Inflammatory macrophage treated with lipopolysaccharide for 4 hours (primary cell): ENCODE measurements around the gene DPF3.

ENCODE experiments used
- DNase-seq: peaks from one replicate; pipeline ENCODE4 v3.0.0-alpha.2; 2020

Gene DPF3

GRCh38 chr14:72708708-72709475, 185.0 kb downstream of the DPF3 start:
- DNase-seq, result no peak

DNA sequence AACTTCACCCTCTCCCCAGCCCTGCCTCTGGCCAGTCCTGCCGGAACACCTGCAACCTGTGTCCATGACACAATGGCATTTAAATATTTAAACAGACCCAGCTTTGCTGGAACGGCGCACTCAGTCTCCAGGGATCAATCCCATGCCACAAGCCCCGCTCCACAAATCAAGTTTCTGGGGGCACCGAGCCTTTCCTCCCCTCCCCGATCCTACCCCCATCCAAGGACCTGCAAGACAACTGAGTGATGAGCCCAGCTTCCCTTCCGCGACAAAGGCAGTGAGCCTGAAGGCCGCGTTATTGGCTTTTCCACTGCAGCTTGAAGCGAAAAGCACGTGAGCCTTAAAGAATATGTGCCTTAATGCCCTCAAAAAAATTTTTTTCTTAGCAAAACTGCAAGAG, 185.7 kb downstream of the DPF3 start:
- DNase-seq, result no peak

GRCh38 chr14:72706485-72706884, 187.4 kb downstream of the DPF3 start:
- no peak for DNase-seq

DNA sequence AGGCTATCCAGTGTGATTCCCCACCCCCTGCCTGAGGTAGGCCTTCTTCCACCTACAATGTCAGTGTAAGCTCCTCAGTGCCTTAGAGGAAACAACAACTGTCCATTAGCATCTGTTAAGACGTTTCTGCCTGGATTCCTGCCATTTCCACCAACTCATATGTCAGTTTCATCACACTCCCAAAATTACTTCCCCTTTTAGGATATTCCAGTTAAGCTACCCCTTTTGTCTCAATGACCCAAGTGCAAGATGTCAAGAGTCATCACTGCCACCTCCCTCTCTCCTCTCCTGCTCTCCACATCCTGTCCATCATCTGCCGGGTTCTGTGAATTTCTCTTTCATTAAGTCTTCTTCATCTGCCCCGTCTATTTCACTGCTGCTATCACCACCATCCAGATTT, 189.4 kb downstream of the DPF3 start:
- peak; percentile 80 for DNase-seq

DNA sequence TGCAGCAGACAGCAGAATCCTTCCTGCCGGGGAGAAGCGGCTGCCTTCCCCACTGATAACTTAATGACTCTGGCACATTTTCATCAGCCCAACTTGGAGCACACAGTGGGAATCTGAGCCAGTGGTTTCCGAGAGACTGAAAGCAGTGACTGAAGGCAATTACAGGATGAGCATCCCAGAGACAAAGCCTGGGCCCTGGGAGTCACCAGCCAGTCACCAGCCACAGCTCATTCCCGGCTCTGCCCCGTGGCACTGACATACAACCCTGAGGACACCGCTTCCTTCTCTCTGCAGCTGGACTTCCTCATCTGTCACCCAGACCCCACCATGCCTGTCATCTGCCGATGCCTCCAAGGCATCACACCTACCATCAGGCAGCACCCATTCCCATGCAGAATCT, 192.3 kb downstream of the DPF3 start:
- peak; percentile 80 for DNase-seq

- DNase-seq, result no peak
Measured at GRCh38 chr14:72701237-72701565, 192.7 kb downstream of the DPF3 start.

- peak; percentile 28 for DNase-seq
Measured at GRCh38 chr14:72700338-72701236, 193.3 kb downstream of the DPF3 start.

DNA sequence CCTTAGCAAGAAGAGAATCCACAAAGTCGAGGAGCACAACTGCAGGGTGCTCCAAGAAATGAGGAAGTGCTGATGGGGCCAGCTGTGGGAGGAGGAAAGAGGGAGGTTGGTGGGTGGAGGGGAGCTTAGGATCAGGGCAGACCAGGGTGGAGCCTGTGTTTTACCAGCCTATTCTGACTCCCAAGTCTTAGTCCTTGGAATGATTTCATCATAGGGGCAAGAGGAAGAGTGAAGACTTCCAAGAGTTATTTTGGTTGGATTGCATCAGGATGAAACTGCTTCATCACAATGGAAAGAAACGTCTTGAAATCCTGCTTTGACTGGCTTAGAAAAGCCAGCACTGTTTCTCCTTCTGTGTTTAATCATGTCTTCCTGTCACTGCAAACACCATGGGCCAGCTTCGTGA, 194.0 kb downstream of the DPF3 start:
- DNase-seq, result peak; percentile 89

GRCh38 chr14:72699443-72699842, 194.5 kb downstream of the DPF3 start:
- no peak for DNase-seq

- no peak for DNase-seq
Measured at GRCh38 chr14:72692696-72693095, 201.2 kb downstream of the DPF3 start.

DNA sequence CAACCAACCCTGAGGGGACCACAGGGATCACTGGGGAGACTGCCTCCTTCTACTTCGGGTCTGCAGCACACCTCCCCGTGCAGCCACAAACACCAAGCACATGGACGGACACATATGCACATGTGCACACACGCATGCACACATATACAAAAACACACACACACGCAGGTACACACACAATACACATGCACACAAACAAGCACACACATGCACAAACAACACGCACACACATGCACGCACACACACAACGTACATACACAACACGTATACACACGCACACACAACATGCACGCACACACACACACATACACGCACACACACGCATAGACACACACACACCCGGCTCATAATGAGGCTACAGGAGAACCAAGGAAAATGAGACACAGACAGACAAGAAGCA, 203.6 kb downstream of the DPF3 start:
- DNase-seq, result no peak

DNA sequence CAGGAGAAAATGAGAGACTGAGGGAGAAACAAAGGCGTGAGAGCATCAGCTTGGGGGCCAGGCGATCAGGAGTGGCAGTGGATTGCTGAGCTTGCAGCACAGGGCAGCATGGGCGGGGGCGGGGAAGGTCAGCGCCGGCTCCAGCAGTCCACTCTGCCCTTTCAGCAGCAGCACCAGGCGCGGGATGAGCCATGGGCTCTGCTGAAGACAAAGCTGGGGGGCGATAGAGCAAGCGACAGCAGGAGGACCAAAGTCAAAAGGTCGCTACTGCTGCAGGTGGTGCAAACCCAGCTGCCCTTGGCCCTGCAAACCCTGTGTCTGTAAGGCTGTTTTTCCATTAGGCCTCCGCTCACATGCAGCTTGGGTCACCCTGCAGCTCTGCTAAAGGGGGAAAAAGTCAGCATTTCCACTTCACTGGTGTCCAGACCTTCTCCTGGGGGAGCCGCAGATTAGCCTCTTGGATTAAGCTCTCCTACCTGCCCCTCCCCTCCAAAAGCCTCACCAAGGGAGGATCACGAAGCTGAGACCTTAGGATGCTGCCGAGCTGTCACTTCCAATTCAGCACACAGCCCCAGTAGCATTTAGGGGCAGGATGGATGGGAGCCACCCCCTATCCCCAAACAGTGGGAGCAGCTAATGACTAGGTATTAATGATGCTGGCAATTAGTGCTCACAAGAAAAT, 204.8 kb downstream of the DPF3 start:
- DNase-seq, result no peak

- peak; percentile 13 for DNase-seq
Measured at GRCh38 chr14:72686832-72687231, 207.1 kb downstream of the DPF3 start.

- peak; percentile 37 for DNase-seq
Measured at GRCh38 chr14:72686101-72686500, 207.8 kb downstream of the DPF3 start.

DNA sequence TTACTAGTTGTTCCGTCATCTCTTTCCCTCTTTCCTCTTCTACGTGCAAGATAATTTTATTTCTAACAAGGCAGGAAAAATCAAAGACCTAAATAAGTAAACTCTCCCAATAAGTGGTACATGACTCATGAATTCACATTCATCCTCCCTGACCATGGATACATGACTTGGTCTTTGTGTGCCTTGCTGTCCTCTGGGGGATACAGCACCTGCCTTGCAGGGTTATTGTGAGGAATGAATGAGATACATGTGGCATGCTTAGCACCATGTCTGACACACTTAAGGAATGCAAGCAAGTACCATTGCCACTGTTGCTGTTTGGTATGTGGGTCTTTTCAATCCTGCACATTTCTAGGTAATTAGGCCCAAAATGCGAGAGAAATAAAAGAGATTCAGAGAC, 208.4 kb downstream of the DPF3 start:
- DNase-seq, result no peak

- no peak for DNase-seq
Measured at GRCh38 chr14:72683787-72684186, 210.1 kb downstream of the DPF3 start.

DNA sequence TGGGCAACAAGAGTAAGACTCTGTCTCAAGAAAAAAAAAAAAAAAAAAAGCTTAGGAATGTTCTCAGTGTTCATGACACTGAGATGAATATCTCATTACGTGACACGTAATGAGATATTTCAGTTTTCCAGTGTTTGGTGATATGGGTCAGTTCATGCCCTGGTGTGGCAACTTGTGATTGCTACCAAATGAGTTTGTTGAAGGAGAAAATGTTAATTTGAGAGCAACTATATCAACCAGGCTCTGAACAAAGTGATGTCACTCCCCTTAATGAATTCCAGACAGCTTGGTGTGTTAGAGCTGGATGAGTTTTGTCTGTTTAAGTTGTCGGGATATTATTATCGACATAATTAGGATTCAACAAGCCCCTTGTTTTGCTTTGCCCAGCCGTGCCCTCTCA, 211.7 kb downstream of the DPF3 start:
- DNase-seq, result no peak

- DNase-seq, result no peak
Measured at GRCh38 chr14:72680853-72681640, 212.9 kb downstream of the DPF3 start.

- DNase-seq, result no peak
Measured at GRCh38 chr14:72679536-72680151, 214.3 kb downstream of the DPF3 start.

DNA sequence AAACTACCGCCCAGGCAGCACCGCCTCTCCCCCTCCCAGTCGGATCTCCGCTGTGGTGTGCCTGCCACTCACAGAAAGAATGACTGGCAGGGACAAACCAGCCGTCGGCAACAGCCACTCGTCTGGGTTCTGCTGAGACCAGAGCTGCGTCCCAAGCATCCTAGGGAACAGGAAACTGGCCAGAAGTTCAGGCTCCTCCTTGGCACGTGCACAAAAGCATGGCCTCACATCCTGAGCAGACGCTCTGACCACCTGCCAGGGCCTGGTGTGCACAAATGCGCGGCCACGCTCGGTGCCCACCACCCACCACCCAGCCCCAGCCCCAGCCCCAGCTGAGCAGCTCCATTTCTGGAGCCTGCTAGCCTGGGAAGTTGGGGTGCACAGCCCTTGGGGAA, 214.8 kb downstream of the DPF3 start:
- DNase-seq, result no peak

DNA sequence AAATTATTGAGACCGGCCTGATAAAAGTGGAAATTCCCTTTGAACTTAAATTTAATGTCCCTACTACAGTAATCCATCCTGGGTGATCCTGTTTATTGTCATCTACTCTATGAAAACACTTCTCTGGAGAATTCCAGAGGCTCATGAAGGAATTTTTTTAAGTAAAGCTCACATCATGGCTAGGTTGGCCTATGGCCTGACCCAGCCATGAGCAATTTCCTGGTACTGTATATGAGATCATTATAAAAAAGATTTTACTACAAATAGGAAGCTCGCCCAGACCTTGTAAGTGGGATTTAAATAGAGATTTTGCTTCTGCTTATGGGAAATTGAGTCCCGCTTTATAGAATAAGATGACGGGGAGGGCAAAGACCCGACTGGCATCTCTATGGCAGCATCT, 215.5 kb downstream of the DPF3 start:
- no peak for DNase-seq

DNA sequence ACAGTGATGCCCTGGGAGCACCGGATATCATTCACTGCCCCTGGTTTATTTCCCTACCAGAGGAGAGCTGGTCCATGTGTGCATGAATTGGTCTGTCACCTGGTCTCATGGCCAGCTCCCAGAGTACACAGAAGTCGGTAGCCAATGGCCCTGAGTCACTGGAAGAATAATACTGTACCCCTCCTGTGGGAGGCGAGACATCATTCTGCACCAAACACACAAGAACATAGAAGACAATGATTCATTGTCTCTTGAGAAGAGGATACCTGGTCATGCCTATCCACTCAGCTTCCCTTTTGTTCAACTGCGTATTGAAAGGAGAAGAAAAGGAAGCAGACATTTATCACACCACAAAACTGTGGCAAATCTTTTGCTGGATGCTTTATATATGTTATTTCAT, 216.2 kb downstream of the DPF3 start:
- DNase-seq, result no peak
